ENCODE results near the gene FOXL2NB.

DNA sequence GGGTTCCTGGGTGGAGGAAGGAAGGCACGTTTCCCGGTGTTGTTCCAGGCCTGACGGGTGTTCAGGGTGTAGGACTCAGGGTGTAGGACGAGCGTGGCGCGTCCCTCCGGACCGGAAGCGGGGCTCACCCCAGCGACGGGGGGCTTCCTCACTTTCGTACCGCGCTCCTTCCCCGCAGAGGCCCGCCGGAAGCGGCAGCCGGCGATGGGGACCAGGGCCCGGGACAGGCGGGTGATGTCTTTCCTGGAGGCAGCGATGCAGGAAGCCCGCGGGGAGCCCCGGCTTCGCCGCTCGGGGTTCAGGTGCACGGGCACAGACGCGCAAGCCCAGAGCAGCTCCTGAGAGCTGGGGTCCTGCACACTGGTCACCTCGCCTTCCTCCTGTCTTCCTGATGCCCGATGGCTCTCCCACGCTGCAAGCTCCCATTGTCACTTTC is 13.4 kb downstream of the FOXL2NB start:
- TF ChIP-seq, protein P1, sequence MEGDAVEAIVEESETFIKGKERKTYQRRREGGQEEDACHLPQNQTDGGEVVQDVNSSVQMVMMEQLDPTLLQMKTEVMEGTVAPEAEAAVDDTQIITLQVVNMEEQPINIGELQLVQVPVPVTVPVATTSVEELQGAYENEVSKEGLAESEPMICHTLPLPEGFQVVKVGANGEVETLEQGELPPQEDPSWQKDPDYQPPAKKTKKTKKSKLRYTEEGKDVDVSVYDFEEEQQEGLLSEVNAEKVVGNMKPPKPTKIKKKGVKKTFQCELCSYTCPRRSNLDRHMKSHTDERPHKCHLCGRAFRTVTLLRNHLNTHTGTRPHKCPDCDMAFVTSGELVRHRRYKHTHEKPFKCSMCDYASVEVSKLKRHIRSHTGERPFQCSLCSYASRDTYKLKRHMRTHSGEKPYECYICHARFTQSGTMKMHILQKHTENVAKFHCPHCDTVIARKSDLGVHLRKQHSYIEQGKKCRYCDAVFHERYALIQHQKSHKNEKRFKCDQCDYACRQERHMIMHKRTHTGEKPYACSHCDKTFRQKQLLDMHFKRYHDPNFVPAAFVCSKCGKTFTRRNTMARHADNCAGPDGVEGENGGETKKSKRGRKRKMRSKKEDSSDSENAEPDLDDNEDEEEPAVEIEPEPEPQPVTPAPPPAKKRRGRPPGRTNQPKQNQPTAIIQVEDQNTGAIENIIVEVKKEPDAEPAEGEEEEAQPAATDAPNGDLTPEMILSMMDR (IDR thresholded peaks at IDR 0.05): no peak
- TF ChIP-seq POLR2A (IDR thresholded peaks at IDR 0.05): no peak

Data from uterus (tissue), 2 donors.